ENCODE measurements around the gene PPARGC1A. TPM values are rescaled to one million over a fixed set of nuclear protein-coding genes. Genes with fewer than 3 reads are reported as not detected.

PPARGC1A gene
- total and polyA plus RNA-seq, 2 donors (not counting 3 experiments of a cell fraction or from before 2014, with no cell fraction given): not detected

DNA sequence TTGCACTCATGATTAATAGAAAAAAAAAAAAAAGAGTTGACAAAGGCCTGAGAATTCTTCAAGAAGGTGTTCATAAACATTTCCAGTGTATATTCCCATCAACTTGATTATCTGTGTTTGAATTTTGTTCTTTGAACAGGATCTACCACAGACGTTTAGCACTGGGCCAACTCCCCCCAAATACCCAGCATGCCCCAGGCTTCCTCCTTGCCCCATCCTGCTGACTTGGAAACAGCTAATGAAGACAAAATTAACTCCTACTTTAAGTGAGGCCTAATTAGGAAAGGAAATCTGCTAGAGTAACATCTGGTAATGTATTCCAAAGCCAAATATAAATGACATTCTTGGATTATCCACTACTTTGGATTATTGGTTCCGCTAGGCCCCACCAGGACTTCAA lies 52.5 kb downstream of the PPARGC1A start:
- dilution Hi-C loops (cut with MboI; ENCODE audit: extremely low pct_ligation_motif_present, low sequenced_read_pairs): no loop called here
- H3K4me1 ChIP-seq (ENCODE audit: control insufficient read depth, extremely low read depth, insufficient read depth, low read length): no peaks in the 10 kb centered on the region
- TF ChIP-seq GATA2 (IDR thresholded peaks at IDR 0.05; ENCODE audit: insufficient read depth, insufficient read length, low read depth, low read length) (no peak), MYC (IDR thresholded peaks at IDR 0.05; ENCODE audit: low read depth, low read length) (no peak)

DNA sequence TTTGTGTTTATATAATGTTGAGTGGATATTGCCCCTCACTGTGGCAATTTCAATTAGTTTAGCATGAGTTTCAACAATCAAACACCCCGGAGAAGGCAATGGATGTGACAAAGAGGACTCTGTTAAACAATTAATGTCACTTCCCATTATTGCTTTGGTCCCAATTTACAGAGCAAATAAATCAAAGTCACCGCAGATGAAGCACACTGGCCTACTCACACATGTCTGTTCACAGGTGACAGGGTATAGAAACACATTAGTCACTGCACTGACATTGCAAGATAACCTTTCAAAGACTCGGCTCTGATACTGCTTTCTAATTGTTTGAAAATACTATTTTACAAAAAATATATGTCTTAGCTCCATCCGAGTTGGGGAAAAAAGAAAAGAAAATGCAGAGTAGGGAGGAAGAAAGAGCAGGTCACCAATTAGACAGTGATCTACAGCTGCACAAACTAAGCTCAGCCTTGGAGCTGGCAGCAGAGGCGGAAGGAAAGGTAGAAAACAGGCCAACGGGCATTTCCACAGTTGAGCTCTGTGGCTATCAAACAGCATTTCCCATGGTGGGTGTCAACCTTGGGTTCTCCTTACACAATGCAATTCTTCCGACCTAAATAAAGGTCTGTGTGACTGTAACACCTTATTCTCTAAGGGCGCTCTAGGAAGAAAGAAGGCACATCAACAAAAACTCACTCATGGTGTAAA lies 53.9 kb downstream of the PPARGC1A start:
- Histone ChIP-seq H3K36me3 (ENCODE audit: control insufficient read depth in 2 of 2, extremely low read depth in 1 of 2, insufficient read depth in 2 of 2, low read length in 2 of 2) (no peaks in the 10 kb centered on the region), H3K4me1 (ENCODE audit: control insufficient read depth, extremely low read depth, insufficient read depth, low read length) (no peaks in the 10 kb centered on the region), H3K27me3 (ENCODE audit: control insufficient read depth in 2 of 2, insufficient read depth in 2 of 2, low read length in 2 of 2) (no peaks in the 10 kb centered on the region), H3K4me3 (replicated peaks in 1 of 3; ENCODE audit: insufficient read depth in 1 of 3, low read depth in 1 of 3, low read length in 3 of 3) (no peak overlapping the region), H3K79me2 (ENCODE audit: control insufficient read depth, insufficient read depth, low read length) (no peaks in the 10 kb centered on the region), H4K20me1 (replicated peaks; ENCODE audit: control insufficient read depth, extremely low read depth, insufficient read depth, low read length) (no peaks in the 10 kb centered on the region), H2AFZ (ENCODE audit: low read depth, low read length) (no peak overlapping the region), H3K9me1 (replicated peaks; ENCODE audit: control insufficient read depth, extremely low read depth, insufficient read depth, low read length) (no peaks in the 10 kb centered on the region), H3K27ac (ENCODE audit: insufficient read depth, low read depth, low read length) (no peak overlapping the region), H3K4me2 (ENCODE audit: insufficient read depth, low read length) (no peak overlapping the region), H3K9me3 (replicated peaks; ENCODE audit: control insufficient read depth, insufficient read depth, low read length) (peaks cover 3% of the 10 kb centered on the region), H3K9ac (replicated peaks; ENCODE audit: extremely low read depth, insufficient read depth, low read length) (no peak overlapping the region)
- POLR2A ChIA-PET: no interaction called here
- DNase-seq (ENCODE audit: low read depth, low spot score) (no peak), FAIRE-seq (no peak)
- dilution Hi-C loops (cut with MboI; ENCODE audit: extremely low pct_ligation_motif_present, low sequenced_read_pairs): no loop called here
- CTCF ChIA-PET: no interaction called here
- intact Hi-C loops (cut with micrococcal nuclease): no loop called here
- TF ChIP-seq EZH2 (IDR thresholded peaks at IDR 0.05; ENCODE audit: borderline replicate concordance, low read depth, low read length, severe bottlenecking): no peak
- TF ChIP-seq POLR2A (IDR thresholded peaks at IDR 0.05; ENCODE audit: low read depth, low read length): no peak
- TF ChIP-seq JUN (IDR thresholded peaks at IDR 0.05; ENCODE audit: borderline replicate concordance, insufficient read depth, insufficient read length, low read depth): no peak
- TF ChIP-seq, protein P1, sequence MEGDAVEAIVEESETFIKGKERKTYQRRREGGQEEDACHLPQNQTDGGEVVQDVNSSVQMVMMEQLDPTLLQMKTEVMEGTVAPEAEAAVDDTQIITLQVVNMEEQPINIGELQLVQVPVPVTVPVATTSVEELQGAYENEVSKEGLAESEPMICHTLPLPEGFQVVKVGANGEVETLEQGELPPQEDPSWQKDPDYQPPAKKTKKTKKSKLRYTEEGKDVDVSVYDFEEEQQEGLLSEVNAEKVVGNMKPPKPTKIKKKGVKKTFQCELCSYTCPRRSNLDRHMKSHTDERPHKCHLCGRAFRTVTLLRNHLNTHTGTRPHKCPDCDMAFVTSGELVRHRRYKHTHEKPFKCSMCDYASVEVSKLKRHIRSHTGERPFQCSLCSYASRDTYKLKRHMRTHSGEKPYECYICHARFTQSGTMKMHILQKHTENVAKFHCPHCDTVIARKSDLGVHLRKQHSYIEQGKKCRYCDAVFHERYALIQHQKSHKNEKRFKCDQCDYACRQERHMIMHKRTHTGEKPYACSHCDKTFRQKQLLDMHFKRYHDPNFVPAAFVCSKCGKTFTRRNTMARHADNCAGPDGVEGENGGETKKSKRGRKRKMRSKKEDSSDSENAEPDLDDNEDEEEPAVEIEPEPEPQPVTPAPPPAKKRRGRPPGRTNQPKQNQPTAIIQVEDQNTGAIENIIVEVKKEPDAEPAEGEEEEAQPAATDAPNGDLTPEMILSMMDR (IDR thresholded peaks at IDR 0.05; ENCODE audit: extremely low read depth in 1 of 2, insufficient read depth in 1 of 2, low read depth in 1 of 2, low read length in 2 of 2): no peak
- TF ChIP-seq MYC (IDR thresholded peaks at IDR 0.05; ENCODE audit: low read depth, low read length): no peak
- TF ChIP-seq FOS (IDR thresholded peaks at IDR 0.05; ENCODE audit: borderline replicate concordance, insufficient read depth, low read length): no peak
- TF ChIP-seq, protein P2, sequence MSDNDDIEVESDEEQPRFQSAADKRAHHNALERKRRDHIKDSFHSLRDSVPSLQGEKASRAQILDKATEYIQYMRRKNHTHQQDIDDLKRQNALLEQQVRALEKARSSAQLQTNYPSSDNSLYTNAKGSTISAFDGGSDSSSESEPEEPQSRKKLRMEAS (IDR thresholded peaks at IDR 0.05; ENCODE audit: insufficient read depth, insufficient read length): no peak
- TF ChIP-seq POLR2AphosphoS5 (IDR thresholded peaks at IDR 0.05; ENCODE audit: insufficient read depth, low read depth, low read length): no peak
- no TSS peak for BruUV-seq (replicated peaks)

More for the DNA sequence above, 52.5 kb downstream of the PPARGC1A start:
- H3K27ac ChIP-seq (ENCODE audit: insufficient read depth, low read depth, low read length): no peak overlapping the region
- no peak overlapping the region for H3K4me3 ChIP-seq (replicated peaks in 1 of 3; ENCODE audit: insufficient read depth in 1 of 3, low read depth in 1 of 3, low read length in 3 of 3)
- no peaks in the 10 kb centered on the region for H3K27me3 ChIP-seq (ENCODE audit: control insufficient read depth in 2 of 2, insufficient read depth in 2 of 2, low read length in 2 of 2)
- H3K9ac ChIP-seq (replicated peaks; ENCODE audit: extremely low read depth, insufficient read depth, low read length): no peak overlapping the region
- no peaks in the 10 kb centered on the region for H4K20me1 ChIP-seq (replicated peaks; ENCODE audit: control insufficient read depth, extremely low read depth, insufficient read depth, low read length)
- ChIA-PET POLR2A (no interaction called here), CTCF (no interaction called here)
- no peak for DNase-seq (ENCODE audit: low read depth, low spot score)
- no peak overlapping the region for H3K4me2 ChIP-seq (ENCODE audit: insufficient read depth, low read length)
- H3K36me3 ChIP-seq (ENCODE audit: control insufficient read depth in 2 of 2, extremely low read depth in 1 of 2, insufficient read depth in 2 of 2, low read length in 2 of 2): no peaks in the 10 kb centered on the region
- no peaks in the 10 kb centered on the region for H3K79me2 ChIP-seq (ENCODE audit: control insufficient read depth, insufficient read depth, low read length)
- H3K9me1 ChIP-seq (replicated peaks; ENCODE audit: control insufficient read depth, extremely low read depth, insufficient read depth, low read length): no peaks in the 10 kb centered on the region
- intact Hi-C loops (cut with micrococcal nuclease): no loop called here
- no peaks in the 10 kb centered on the region for H3K9me3 ChIP-seq (replicated peaks; ENCODE audit: control insufficient read depth, insufficient read depth, low read length)
- FAIRE-seq: no peak
- no TSS peak for BruUV-seq (replicated peaks)
- H2AFZ ChIP-seq (ENCODE audit: low read depth, low read length): no peak overlapping the region
